Testis (tissue), 2 donors: ENCODE data around the gene ALK.
"Not testable (repeated sequence)": the region's sequence is repeated elsewhere in the genome, so short reads cannot be mapped to it uniquely, and the experiment has no call there.

Experiments used
- CTCF ChIP-seq, 3 experiments: fragments of 450-650 bp in 2 of 3; fragments of 200-600 bp in 1 of 3; sonication (generic) in 1 of 3; IDR thresholded peaks; one replicate each; pipeline ENCODE4 v1.5.1; 2016 to 2019; ENCODE audit warnings: antibody characterized with exemption in 3 of 3, mild to moderate bottlenecking in 2 of 3, moderate library complexity in 1 of 3
- POLR2A ChIP-seq: fragments of 450-650 bp; IDR thresholded peaks from one replicate; pipeline ENCODE4 v1.6.1; 2017; ENCODE audit warnings: antibody characterized with exemption, mild to moderate bottlenecking, moderate library complexity

GRCh38 chr2:29750463-29750862 is 170.9 kb downstream of the ALK start:
- TF ChIP-seq CTCF (IDR thresholded peaks at IDR 0.05); POLR2A: not testable (repeated sequence)
